HG03575 (cell line): ENCODE data around the gene PRKCA.

Source experiments
- ATAC-seq: cut with Tn5 transposase; IDR thresholded peaks from one replicate; pipeline ENCODE4 v1.9.1; 2021; ENCODE audit not compliant: unreplicated experiment, insufficient number of reproducible peaks, low FRiP score; ENCODE audit errors: extremely low read depth

Gene PRKCA

DNA sequence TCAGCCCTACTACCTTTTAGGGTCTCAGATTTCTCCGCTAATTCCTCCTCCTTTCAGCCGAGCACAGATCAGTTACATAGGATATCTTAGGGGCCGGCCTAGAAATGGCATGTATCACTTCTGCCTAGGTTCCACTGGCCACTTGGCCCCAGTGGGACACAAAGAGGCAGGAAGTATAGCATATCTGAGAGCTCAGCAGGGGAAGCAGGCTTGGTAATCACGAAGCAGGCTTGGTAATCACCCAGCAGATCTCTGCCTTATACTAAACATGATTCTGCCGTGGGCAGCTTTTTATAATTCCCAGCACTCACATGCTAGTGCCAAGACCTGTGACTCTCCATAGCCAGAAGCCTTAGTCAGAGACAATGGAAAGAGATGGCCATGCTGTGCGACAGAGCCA lies 472.9 kb downstream of the PRKCA start:
- no peak for ATAC-seq

DNA sequence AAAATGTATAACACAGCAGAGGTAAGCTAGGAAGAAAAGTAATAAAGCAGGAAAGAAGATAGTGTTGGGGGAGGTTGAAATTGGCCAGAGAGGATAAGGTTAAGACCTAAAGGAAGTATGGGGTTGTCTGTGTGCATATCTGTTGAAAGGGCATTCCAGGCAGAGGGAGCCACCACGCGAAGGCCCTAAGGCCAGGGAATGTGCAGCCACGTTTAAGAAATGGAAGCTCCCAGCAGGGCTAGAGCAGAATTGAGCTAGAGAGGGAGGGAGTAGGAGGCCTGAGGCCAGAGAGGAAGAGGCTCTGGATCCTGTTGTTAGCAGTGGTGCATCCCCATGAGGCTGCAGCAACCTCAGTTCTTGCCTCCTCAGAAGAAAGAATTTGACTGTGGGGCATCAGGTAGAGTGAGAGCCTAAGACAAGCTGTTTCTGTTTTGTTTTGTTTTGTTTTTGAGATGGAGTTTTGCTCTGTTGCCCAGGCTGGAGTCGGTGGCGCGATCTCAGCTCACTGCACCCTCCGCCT lies 473.5 kb downstream of the PRKCA start:
- ATAC-seq = no peak

DNA sequence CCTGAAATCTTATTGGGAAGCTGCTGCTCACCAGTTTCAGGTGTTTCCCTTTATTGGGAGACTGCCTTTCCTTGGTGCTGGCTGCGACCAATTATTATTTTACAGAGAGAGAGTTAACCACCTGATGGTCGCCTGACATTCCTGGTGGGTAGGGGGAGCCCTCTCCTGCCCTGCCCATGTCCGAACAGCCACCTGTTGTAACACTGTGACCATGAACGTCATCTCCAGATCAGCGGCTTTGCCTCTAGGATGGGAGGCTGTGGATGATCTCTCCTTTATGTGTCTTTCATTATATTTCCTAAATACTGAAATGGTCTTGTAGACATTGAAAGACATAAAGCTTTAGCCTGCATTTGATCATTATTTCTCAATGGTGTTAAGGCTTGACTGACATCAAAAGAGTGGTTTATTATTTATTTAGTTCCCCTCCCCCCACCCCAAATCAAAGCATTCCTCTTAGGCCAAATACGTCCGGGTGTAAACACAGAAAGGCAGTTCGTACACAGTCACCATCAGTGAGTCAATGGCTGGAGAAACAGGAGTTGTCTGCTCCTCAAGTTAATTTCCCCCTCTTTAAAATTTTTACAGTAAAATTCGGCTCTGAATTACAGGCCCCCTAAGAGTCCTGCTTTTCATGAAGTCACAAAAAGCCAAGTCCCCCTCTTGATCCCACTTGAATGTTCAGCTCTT lies 474.7 kb downstream of the PRKCA start:
- ATAC-seq = no peak

- ATAC-seq = no peak
Measured at GRCh38 chr17:66777689-66778225, 475.3 kb downstream of the PRKCA start.

- no peak for ATAC-seq
Measured at GRCh38 chr17:66778531-66779236, 476.3 kb downstream of the PRKCA start.

GRCh38 chr17:66779237-66779606 lies 476.8 kb downstream of the PRKCA start:
- no peak for ATAC-seq

- ATAC-seq = no peak
Measured at GRCh38 chr17:66781135-66781534, 478.7 kb downstream of the PRKCA start.

DNA sequence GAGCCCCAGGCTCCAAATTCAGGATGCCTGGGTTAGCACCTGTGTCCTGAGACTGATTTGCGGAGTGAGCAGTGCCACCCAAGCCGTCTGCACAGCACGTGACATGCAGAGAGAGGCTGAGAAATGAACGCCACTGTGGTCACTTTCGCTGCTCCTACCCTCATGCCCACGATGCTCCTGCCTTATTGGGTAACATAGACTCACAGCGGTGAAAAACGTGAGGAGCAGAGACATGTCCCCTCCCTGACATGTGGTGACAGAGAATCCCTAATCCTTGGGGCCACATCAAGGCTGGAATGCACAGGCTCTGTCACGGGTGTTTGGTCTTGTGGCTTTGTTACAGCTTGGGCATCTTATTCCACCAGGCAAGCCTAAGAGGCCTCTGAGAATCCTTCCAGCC lies 480.4 kb downstream of the PRKCA start:
- ATAC-seq = no peak

GRCh38 chr17:66783656-66784381 lies 481.4 kb downstream of the PRKCA start:
- no peak for ATAC-seq

DNA sequence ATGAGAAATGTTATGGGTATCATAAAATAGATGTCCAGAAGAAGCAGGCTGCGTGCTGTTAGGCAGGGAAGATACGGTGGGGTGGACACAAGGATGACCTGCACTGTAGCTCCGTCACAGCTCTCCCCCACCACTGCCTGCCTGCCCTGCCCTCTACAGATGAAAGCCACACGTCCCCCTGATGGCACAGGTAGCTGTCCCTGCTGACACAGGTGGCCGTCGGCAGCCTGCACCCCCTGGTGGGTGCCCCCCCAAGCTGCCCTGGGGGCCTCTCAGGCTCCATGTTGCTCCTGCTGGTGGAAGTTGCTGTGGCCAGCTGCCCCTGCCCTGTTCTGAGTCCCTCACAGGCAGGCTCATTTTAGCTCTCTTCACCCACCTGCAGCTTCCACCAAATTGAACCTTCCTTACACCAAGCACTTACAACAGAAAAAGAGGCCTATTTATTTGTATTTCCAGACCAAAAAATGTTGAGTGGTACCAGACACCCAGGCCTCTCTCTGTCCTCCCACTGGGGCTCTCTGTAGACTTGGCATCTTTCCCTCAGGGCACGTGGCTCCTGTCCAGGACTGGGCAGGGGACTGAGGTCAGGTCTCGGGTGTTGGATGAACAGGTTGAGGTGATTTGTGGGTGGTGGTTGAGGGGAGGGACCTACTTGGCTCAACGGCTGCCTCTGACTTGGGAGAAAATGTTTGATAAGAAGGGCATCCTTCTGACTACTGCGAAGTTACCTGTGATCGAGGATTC lies 482.4 kb downstream of the PRKCA start:
- no peak for ATAC-seq

DNA sequence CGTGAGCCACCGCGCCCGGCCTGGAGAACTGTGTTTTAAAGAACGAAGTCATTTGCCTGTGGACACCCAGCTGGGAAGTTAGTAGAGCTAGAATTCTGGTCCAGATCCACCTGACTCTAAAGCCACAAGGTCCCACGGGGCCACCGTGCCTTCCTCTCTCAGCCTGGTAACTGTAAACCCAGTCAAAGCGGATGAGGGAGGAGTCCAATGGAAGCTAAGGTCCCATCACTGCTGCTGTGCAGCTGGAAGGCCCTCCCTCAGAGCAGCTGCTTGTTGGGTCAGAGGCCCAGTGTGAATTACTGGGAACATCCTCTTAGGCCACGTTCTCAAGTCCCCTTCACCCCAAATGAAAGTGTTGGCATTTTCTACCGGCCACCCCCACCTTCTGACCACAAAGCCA lies 483.7 kb downstream of the PRKCA start:
- no peak for ATAC-seq

DNA sequence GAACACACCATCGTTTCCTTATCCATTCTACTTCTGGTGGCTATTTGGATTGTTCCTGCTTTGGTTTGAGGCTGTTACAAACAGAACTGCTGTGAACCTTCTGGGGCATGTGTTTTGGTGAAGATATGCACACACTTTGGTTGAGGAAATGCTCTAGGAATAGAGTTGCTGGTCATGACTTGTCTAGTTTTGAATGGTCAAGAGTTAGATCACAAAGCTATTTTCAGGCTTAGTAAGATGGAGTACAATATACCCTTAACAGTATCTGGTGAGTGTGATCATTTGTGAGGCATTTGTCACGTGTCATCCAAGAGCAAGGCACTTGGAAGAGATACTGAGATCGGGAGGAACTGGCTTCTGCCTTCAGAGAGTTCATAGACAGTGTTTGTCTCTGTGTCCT lies 485.5 kb downstream of the PRKCA start:
- no peak for ATAC-seq

DNA sequence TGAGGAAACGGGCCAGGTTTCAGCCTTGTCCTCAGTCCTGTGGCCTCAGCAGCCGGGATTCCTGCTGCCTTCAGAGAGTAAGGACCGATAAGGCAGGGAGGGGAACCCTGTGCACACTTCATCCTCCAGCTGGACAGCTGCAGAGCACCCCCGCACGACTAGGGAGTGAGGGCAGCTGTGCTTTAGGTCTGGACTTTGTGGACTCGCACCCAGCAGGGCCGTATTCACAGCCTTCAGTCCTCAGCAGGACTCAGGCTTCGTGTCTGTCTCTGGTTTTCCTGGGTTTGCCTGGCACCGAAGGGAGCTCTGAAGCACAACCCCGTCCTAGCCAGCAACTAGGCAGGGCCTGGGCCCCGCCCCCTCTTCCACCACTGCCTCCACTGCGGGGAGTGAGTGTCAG lies 486.7 kb downstream of the PRKCA start:
- ATAC-seq = no peak

GRCh38 chr17:66789961-66790437 lies 487.6 kb downstream of the PRKCA start:
- no peak for ATAC-seq

- ATAC-seq = no peak
Measured at GRCh38 chr17:66790501-66791061, 488.2 kb downstream of the PRKCA start.

DNA sequence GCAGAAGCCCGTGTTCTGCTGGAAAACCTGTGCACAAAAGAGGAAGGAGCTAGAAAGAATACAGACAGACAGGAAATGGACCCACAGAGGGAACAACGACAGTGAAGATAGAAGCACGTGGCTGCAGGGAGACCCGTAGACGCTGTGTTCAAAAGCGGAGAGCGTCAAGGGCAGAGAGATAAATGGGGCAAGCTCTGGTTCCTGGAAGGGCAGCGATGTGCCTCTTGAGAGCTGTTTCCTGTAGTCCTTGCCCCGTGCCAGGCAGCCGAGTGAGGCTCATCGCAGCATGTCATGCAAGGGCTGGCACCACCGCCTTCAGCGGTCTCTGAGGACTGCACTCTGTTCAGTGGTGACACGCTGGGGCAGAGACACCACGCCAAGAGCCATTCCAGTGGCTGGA lies 488.9 kb downstream of the PRKCA start:
- ATAC-seq = no peak

DNA sequence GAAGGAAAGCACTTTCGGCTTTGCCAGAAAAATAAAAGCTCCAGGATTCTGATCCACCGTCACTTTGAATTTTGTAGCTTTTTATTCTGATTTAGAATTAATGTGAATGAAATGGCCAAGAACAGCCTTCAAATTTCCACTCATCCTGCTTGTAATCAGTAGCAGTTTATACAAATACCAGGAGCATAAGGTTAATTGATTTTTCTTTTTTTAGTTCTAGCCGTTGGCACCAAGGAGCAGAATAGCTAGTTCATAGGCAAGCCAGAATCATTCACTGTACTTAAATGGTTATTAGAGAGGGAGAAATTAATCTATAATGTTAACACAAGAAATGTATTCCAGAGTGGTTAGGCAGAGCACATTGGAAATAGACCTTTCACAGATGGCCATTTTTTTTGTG lies 491.4 kb downstream of the PRKCA start:
- ATAC-seq = no peak

DNA sequence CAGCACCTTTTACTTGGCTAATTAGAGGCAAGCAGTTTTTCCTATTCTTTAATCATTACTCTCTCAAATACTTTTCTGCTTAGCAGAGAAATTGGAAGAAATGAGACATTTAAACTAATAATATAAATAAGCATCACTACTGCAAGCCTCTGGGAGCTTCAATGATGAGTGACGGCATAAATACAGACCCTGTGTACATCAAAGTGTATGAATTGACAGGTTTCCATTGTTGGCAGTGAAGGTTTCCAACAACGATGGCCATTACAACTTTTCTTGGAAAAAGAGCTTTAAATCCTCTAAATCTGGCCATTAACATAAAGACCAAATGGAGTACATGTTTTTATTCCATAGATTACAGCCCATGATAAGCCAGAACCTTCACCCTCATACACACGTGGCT lies 493.1 kb downstream of the PRKCA start:
- ATAC-seq = no peak
